Activated CD8-positive, alpha-beta memory T cell treated with anti-CD3 and anti-CD28 coated beads, Interleukin-2, amount 50 U/mL, for 4 hours (primary cell): ENCODE measurements around the gene TRERF1.
A peak's percentile ranks its signal among the peaks of the same experiment; 100 is the strongest.

ENCODE experiments used
- DNase-seq: peaks from one replicate; pipeline ENCODE4 v3.0.0-alpha.2; 2020

TRERF1 gene

DNA sequence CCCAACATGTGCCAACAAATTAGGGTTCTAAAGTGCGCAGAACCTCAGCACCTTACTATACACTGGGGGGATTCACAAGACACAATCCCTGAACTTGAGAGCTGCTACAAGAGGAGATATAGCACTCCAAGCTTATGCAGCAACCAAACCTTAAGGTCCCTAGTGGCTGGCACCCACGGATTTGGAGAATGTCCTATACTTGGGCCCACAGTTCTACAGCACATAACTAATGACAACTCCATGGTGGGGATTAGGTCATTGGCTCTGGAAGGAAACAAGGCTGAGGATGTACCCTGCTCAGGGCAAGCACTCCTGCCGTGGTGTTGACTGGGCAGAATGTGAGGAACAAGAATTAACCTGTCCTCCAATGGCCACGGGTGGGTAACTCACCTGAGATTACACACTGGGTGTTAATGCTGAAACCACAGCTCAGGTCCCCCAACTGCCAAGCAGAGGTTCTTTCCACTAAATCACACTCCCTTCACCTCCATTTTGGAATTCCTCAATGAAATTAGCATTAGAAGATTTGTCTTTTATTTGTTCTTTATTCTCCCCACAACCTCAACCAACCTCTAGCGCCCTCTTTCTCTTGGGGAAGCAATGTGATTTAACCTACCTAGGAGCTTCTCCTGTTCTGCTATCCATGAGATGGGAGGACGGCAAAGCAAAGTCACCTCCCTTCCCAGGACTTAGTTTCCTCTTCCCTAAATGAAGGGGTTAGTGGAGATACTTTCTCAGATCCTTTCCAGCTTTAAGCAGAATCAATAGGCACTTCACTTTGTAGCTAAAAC, 32.0 kb downstream of the TRERF1 start:
- DNase-seq = no peak

- no peak for DNase-seq
Measured at GRCh38 chr6:42418724-42419123, 33.0 kb downstream of the TRERF1 start.

- peak; percentile 52 for DNase-seq
Measured at GRCh38 chr6:42417641-42418112, 34.0 kb downstream of the TRERF1 start.

- no peak for DNase-seq
Measured at GRCh38 chr6:42411406-42411805, 40.3 kb downstream of the TRERF1 start.

DNA sequence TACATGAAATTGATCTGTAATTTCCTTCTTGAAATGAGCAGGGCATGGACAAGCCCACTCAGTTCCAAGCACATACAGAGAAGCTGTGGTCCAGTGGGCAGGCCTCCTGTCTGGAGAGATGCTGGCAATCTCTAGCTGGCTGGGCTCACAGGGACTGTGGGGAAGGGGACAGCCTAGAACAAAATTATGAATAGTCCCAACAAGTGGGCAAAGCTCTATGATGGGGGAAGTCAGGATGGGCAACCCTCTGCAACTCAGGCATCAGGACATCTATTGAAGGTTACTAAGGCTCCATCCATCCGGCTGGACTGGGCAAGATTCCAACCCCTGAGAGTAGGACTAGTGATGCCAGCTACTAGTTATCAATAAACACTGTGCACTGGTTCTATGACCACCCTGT, 40.9 kb downstream of the TRERF1 start:
- no peak for DNase-seq

DNA sequence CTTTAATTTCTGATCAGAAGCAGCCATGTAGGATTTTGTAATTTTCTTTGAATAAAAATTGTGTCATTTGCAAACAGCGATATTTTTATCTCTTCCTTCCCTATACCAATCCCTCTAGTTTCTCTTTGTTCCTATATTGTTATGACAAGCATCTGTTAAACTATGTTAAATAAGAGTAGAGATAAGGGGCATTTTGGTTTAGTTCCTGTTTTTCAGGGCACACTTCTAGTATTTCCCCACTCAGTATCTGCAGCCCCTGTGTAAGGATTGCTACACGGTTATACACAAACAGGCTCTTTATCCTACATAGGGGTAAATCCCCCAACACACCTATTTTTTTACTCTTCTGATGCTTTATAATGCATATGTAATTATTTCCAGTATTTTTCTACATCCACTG, 42.1 kb downstream of the TRERF1 start:
- DNase-seq = no peak

DNA sequence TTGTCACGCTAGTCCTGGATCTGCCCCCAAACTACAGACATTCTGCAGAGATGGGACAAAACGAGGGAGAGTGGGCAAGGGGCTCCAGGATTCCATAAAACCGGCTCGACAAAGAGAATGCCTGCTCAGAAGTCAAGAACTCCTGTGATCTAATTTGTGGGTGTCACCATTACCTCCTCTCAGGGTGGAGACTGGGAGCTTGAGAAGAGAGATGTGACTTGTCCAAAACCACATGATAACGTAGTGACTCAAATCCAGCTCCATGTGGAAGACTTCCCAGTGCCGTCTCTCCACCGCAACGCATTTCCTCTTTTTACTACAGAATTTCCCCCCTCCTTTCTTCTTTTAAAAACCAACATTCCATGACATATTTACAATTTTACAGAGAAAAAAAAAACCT, 44.3 kb downstream of the TRERF1 start:
- DNase-seq = no peak

DNA sequence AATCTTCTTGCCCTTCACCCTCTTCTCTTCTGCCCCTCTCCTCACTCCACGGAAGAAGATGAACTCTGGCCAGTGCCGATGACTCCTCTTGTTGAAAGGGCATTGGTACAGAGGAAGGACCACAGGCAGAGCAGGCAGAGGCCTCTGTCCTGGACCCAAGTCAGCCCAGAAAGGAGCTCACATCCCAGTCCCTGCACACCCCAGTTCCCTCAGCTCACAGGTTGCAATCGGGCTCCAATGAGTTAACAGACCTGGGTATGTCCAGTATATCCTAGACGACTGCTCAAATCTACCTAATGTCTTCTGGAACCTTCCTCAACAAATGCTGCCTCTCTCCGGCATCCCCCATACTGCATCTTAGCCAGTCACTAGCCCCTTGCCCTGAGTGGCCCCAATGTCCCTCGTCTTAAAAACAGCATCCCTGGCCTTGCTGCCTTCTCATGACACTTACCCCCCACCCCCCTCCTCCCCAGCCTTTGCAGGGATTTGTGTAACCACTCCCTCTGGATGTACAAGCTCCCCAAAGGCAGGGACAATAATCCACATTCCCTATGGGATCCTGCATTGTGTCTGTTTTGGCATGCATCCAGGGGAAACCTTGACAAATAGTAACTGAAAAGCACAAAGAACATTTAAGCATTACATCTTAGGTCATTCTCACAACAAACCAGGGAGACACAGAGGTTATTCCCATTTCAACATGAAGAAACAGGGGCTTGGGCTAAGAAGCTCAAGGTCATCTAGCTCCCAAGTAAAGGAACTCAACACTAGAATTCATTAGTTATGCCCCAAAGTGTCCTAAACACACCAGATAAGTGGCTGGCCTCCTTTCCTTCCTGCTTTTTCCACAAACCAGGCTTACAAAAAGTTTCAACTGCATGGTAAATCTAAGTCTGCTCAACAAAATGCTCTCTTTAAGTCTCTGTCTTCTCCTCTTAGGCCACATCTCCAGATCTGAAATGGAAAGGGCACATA, 45.1 kb downstream of the TRERF1 start:
- DNase-seq = no peak

DNA sequence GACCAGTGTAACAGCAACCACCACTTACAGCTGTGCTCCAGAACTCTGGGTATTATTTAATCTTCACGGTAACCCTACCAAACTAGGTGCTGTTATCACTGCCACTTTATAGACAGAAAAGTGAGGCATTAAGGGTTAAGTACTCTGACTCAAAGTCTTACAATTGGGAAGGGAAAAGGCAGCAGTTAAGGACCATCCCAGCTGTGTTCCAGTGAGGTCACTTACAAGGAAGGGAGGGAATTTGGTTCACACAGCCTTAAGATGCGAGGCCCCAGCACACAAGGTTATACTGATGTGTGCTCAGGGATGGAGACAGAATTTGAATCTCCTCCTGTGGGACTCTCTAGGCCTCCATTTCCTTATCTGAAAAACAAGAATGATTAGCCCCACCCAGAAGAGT, 46.7 kb downstream of the TRERF1 start:
- no peak for DNase-seq

- DNase-seq = peak; percentile 47
Measured at GRCh38 chr6:42404484-42404883, 47.2 kb downstream of the TRERF1 start.

GRCh38 chr6:42403831-42404230, 47.9 kb downstream of the TRERF1 start:
- no peak for DNase-seq

DNA sequence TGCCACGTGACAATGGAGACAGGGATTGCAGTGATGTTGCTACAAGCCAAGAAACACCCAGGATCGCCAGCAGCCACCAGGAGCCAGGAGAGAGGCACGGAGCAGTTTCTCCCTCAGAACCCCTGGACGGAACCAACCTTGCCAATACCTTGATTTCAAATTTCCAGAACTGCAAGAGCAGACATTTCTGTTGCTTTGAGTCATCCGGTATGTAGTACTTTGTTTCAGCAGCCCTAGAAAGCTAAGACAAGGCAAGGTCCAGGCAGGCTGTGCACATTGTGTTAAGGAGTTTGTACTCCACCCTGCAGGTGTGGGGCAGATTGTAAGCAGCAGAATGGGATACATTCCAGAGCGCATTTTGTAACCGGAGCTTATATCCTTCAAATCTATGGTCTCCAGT, 48.3 kb downstream of the TRERF1 start:
- DNase-seq = no peak

- peak; percentile 52 for DNase-seq
Measured at GRCh38 chr6:42402184-42402583, 49.5 kb downstream of the TRERF1 start.

GRCh38 chr6:42401613-42401951, 50.1 kb downstream of the TRERF1 start:
- no peak for DNase-seq

GRCh38 chr6:42400886-42401612, 50.7 kb downstream of the TRERF1 start:
- DNase-seq = no peak

- no peak for DNase-seq
Measured at GRCh38 chr6:42400061-42400760, 51.5 kb downstream of the TRERF1 start.

DNA sequence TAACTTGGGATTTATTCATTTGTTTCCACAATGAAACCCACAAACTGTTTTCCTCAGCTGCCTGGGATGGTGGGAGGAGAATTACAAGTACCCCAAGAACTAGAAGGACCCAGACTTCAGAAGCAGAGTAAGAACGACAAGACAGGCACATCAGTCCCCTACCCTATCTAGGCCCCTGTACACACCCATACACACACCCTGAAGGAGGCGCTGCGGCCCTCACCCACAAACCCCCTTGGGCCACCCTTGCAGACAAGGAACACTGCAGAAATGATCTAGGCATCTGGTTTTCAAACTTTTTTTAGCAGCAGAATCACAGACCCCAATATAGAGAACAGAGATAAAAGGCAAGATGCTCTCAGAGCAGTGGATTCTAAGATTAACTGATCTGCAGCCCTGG, 55.0 kb downstream of the TRERF1 start:
- DNase-seq = no peak

DNA sequence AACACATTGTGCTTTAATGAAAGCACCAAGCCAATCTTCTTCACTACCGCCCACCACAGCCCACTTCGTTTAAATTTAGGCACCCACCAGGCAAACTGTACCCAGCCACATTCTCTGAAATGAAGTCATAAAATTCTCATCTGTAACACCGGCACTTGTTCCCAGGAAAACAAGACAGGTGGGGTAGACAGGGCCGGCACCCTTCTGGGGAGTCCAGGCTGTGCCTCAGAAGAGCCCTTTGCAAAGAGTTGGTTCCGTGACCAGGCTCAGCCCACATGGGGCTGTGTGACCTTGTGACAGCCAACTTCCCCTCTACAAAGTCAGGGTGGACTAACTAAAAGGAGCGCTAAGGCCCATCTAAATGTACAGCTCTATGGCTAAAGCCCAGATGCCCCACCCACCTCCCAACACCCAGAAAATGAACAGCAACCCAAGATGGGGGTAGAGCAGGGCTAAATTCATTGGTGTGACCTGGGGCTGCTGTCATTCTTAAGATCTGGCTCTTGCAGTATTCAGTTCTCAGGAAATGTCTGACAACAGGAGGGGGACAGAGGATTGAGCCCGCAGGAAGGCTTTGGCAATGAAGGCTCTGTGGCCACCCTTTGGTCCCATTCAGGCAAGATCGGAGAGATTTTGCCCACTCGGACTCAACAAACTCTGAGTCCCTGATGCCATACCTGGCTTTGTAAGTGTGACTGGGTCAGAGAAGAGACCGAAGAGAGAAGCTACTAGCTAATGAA, 56.7 kb downstream of the TRERF1 start:
- no peak for DNase-seq

DNA sequence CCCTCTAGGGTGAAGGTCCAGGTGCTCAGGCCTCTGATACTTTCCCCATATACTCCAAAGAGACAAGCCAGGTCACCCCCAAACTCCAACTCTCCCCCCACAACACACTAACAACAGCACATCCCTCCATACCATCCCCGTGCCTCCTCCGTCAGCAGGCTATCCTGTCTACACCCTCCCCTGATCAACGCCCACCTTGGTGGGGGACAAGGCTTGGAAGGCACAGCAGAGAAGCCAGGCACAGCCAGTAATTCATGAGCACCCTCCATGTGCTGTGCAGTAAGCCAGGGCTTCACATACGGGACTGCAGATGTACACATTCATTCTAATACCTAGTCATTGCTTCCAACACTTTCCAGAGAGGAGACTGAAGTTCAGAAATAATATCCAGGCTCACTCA, 57.6 kb downstream of the TRERF1 start:
- DNase-seq = no peak

DNA sequence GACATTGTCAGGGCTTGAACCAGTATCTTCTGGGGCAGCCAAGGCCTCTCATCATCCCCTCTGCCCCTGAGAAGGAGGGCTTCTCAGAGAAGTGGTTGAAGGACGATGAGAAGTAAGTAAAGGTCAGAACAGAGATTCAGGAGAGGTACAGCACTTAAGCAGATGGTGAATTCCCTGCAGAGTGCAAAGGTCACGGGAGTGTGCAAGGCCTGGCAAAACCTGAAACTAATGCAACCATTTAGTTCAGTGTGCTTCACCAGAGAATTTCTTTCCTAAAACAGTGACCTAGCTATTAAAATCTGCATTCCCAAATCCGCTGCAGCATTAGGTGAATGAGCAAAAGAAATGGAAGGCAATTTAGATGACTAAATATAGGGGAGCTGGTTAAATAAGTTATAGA, 58.4 kb downstream of the TRERF1 start:
- no peak for DNase-seq

DNA sequence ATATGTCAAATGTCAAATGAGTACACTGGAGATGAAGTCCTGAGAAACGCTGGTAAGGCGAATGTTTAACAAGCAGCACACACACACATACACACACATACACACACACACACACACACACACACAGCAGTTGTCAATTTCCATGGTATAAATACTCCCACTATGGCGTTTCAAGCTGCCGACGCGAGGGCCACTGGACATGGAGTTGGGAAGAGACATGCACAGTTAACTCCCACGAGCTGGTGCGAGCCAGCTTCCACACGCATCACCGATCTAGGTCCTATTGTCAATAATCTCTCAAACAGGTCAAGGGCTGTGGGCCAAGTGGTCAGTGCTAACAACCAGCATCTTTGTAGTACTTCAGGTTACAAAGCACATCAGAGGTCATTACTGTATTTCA, 58.9 kb downstream of the TRERF1 start:
- no peak for DNase-seq

- no peak for DNase-seq
Measured at GRCh38 chr6:42391441-42391840, 60.3 kb downstream of the TRERF1 start.
